ENCODE measurements around the gene OTOG. TPM values are rescaled to one million over a fixed set of nuclear protein-coding genes. Genes with fewer than 3 reads are reported as not detected.

Gene OTOG
- total RNA-seq, 2 experiments from 2014 or later: not detected

- Histone ChIP-seq H3K27me3 (ENCODE audit: control insufficient read depth in 1 of 2, insufficient read depth in 2 of 2, low read length in 2 of 2) (peaks cover 0 to 4% of the 10 kb centered on the region in 2 experiments), H3K4me3 (ENCODE audit: low read length) (no peak overlapping the region), H3K27ac (ENCODE audit: low read depth in 1 of 2, low read length in 2 of 2) (no peak overlapping the region), H3K36me3 (ENCODE audit: insufficient read depth, low read length) (no peaks in the 10 kb centered on the region), H3K4me1 (ENCODE audit: insufficient read depth, low read length) (no peaks in the 10 kb centered on the region), H3K9me3 (ENCODE audit: control insufficient read depth in 1 of 2, insufficient read depth in 1 of 2, low read length in 2 of 2) (no peaks in the 10 kb centered on the region)
- ChIA-PET CTCF (no interaction called here), POLR2A (no interaction called here)
- TF ChIP-seq CTCF (IDR thresholded peaks at IDR 0.05): no peak
- no peak for ATAC-seq (ENCODE audit: poor library complexity)
- Mint-ChIP-seq H3K27me3 (peaks cover 9% of the 10 kb centered on the region), H3K36me3 (ENCODE audit: low read depth) (no peaks in the 10 kb centered on the region), H3K9me3 (no peaks in the 10 kb centered on the region), H3K4me1 (ENCODE audit: low read depth) (no peaks in the 10 kb centered on the region), H3K27ac (no peak overlapping the region), H3K4me3 (no peak overlapping the region)
- intact Hi-C loops (cut with DNase I, micrococcal nuclease): no loop called here
- DNase-seq: no peak
Observed at GRCh38 chr11:17572359-17572690, 25.3 kb downstream of the OTOG start.

GRCh38 chr11:17572791-17573460 lies 25.9 kb downstream of the OTOG start:
- POLR2A ChIA-PET: no interaction called here
- Histone ChIP-seq H3K4me1 (ENCODE audit: insufficient read depth, low read length) (no peaks in the 10 kb centered on the region), H3K27me3 (ENCODE audit: control insufficient read depth in 1 of 2, insufficient read depth in 2 of 2, low read length in 2 of 2) (peaks cover 0 to 4% of the 10 kb centered on the region in 2 experiments), H3K9me3 (ENCODE audit: control insufficient read depth in 1 of 2, insufficient read depth in 1 of 2, low read length in 2 of 2) (no peaks in the 10 kb centered on the region), H3K4me3 (ENCODE audit: low read length) (no peak overlapping the region), H3K36me3 (ENCODE audit: insufficient read depth, low read length) (no peaks in the 10 kb centered on the region), H3K27ac (ENCODE audit: low read depth in 1 of 2, low read length in 2 of 2) (no peak overlapping the region)
- DNase-seq: no peak
- Mint-ChIP-seq H3K4me3 (no peak overlapping the region), H3K36me3 (ENCODE audit: low read depth) (no peaks in the 10 kb centered on the region), H3K9me3 (no peaks in the 10 kb centered on the region), H3K4me1 (ENCODE audit: low read depth) (no peaks in the 10 kb centered on the region), H3K27me3 (peaks cover 9% of the 10 kb centered on the region), H3K27ac (no peak overlapping the region)
- intact Hi-C loops (cut with DNase I, micrococcal nuclease): no loop called here
- CTCF ChIA-PET: no interaction called here
- no peak for TF ChIP-seq CTCF (IDR thresholded peaks at IDR 0.05)
- ATAC-seq (ENCODE audit: poor library complexity): no peak

GRCh38 chr11:17573526-17573925 lies 26.5 kb downstream of the OTOG start:
- ChIA-PET POLR2A (interaction anchor here (1.1 kb wide), 1 partner anchor 615 kb away, joined by 3 read pairs; no protein-coding TSS in a partner anchor), CTCF (no interaction called here)
- H3K4me1 Mint-ChIP-seq (ENCODE audit: low read depth): no peaks in the 10 kb centered on the region
- DNase-seq: no peak
- no peaks in the 10 kb centered on the region for H3K36me3 Mint-ChIP-seq (ENCODE audit: low read depth)
- ATAC-seq (ENCODE audit: poor library complexity): no peak
- no peak overlapping the region for H3K27ac ChIP-seq (ENCODE audit: low read depth in 1 of 2, low read length in 2 of 2)
- H3K27ac Mint-ChIP-seq: no peak overlapping the region
- no peak overlapping the region for H3K4me3 ChIP-seq (ENCODE audit: low read length)
- no peaks in the 10 kb centered on the region for H3K9me3 ChIP-seq (ENCODE audit: control insufficient read depth in 1 of 2, insufficient read depth in 1 of 2, low read length in 2 of 2)
- no peaks in the 10 kb centered on the region for H3K4me1 ChIP-seq (ENCODE audit: insufficient read depth, low read length)
- H3K27me3 Mint-ChIP-seq: peaks cover 9% of the 10 kb centered on the region
- intact Hi-C loops (cut with DNase I, micrococcal nuclease): no loop called here
- H3K4me3 Mint-ChIP-seq: no peak overlapping the region
- H3K36me3 ChIP-seq (ENCODE audit: insufficient read depth, low read length): no peaks in the 10 kb centered on the region
- H3K27me3 ChIP-seq (ENCODE audit: control insufficient read depth in 1 of 2, insufficient read depth in 2 of 2, low read length in 2 of 2): peaks cover 0 to 4% of the 10 kb centered on the region in 2 experiments
- no peak for TF ChIP-seq CTCF (IDR thresholded peaks at IDR 0.05)
- H3K9me3 Mint-ChIP-seq: no peaks in the 10 kb centered on the region
